DND-41 (cell line): ENCODE data around the gene HCN4.

Experiments used
- ATAC-seq: fragments of 200-7000 bp; cut with Tn5 transposase; 3 replicates; pipeline ENCODE4 v1.9.1; 2021; ENCODE audit warnings: low read depth; ENCODE audit not compliant: insufficient read depth
- DNase-seq: peaks from one replicate; pipeline ENCODE4 v3.0.0-alpha.2; 2020
- H2AFZ ChIP-seq: 2 replicates; pipeline ENCODE4 v1.6.0; 2012; ENCODE audit warnings: low read depth, low read length
- H3K27ac ChIP-seq: 2 replicates; pipeline ENCODE4 v1.5.1; 2012; ENCODE audit warnings: low read length, inconsistent platforms
- H3K27me3 ChIP-seq: fragments of 200-600 bp; sonication (generic); 2 replicates; pipeline ENCODE4 v1.6.0; 2012; ENCODE audit warnings: low read length, mild to moderate bottlenecking, inconsistent platforms; ENCODE audit not compliant: insufficient read depth, poor library complexity
- H3K36me3 ChIP-seq: 2 replicates; pipeline ENCODE4 v1.5.1; 2012; ENCODE audit warnings: low read length, inconsistent platforms; ENCODE audit not compliant: insufficient read depth
- H3K4me1 ChIP-seq: 2 replicates; pipeline ENCODE4 v1.5.1; 2012; ENCODE audit warnings: mild to moderate bottlenecking, low read length; ENCODE audit not compliant: insufficient read depth
- H3K4me2 ChIP-seq: 2 replicates; pipeline ENCODE4 v1.6.0; 2012; ENCODE audit warnings: mild to moderate bottlenecking, moderate library complexity, low read length, inconsistent platforms; ENCODE audit not compliant: insufficient read depth
- H3K4me3 ChIP-seq, 2 experiments: fragments of 200-600 bp in 1 of 2; shearing (Covaris generic) in 1 of 2; 2 replicates each; pipeline ENCODE4 v1.5.1; 2012 to 2016; ENCODE audit warnings: inconsistent platforms in 2 of 2, low read length in 2 of 2, mild to moderate bottlenecking in 2 of 2, low read depth in 1 of 2, moderate library complexity in 1 of 2
- H3K79me2 ChIP-seq: 2 replicates; pipeline ENCODE4 v1.6.0; 2012; ENCODE audit warnings: low read length, inconsistent platforms; ENCODE audit not compliant: insufficient read depth
- H3K9ac ChIP-seq: 2 replicates; pipeline ENCODE4 v1.6.0; 2012; ENCODE audit warnings: low read depth, mild to moderate bottlenecking, inconsistent platforms, low read length, moderate library complexity
- H3K9me3 ChIP-seq: 2 replicates; pipeline ENCODE4 v1.5.1; 2012; ENCODE audit warnings: low read length, moderate library complexity, mild to moderate bottlenecking, inconsistent platforms; ENCODE audit not compliant: insufficient read depth, severe bottlenecking
- H4K20me1 ChIP-seq: 2 replicates; pipeline ENCODE4 v1.6.0; 2012; ENCODE audit warnings: low read length; ENCODE audit not compliant: insufficient read depth
- CTCF ChIP-seq: IDR thresholded peaks from 2 replicates; pipeline ENCODE4 v1.5.1; 2012; ENCODE audit warnings: borderline replicate concordance, low read length, moderate library complexity, mild to moderate bottlenecking; ENCODE audit not compliant: poor library complexity, severe bottlenecking; ENCODE audit errors: extremely low read depth
- EZH2 ChIP-seq: IDR thresholded peaks from 3 replicates; pipeline ENCODE4 v1.6.1; 2012; ENCODE audit warnings: borderline replicate concordance, low read depth, mild to moderate bottlenecking, moderate library complexity, low read length, inconsistent platforms; ENCODE audit not compliant: severe bottlenecking

Gene HCN4

GRCh38 chr15:73284090-73284716, 84.6 kb downstream of the HCN4 start:
- Histone ChIP-seq H2AFZ (no peak overlapping the region), H3K27ac (no peak overlapping the region), H3K4me1 (no peaks in the 10 kb centered on the region), H3K4me3 (no peak overlapping the region), H3K9me3 (no peaks in the 10 kb centered on the region), H3K79me2 (no peaks in the 10 kb centered on the region), H4K20me1 (no peaks in the 10 kb centered on the region), H3K4me2 (no peak overlapping the region), H3K36me3 (no peaks in the 10 kb centered on the region), H3K27me3 (no peaks in the 10 kb centered on the region), H3K9ac (no peak overlapping the region)
- peak; percentile 35 for TF ChIP-seq CTCF
- no peak for TF ChIP-seq EZH2
- ATAC-seq: no peak
- DNase-seq: no peak

GRCh38 chr15:73283366-73283962, 85.3 kb downstream of the HCN4 start:
- TF ChIP-seq EZH2 (no peak), CTCF (no peak)
- no peaks in the 10 kb centered on the region for H3K4me1 ChIP-seq
- H3K4me2 ChIP-seq: no peak overlapping the region
- no peak for ATAC-seq
- H4K20me1 ChIP-seq: no peaks in the 10 kb centered on the region
- no peaks in the 10 kb centered on the region for H3K9me3 ChIP-seq
- H3K36me3 ChIP-seq: no peaks in the 10 kb centered on the region
- H3K9ac ChIP-seq: no peak overlapping the region
- DNase-seq: no peak
- H3K4me3 ChIP-seq: no peak overlapping the region
- H3K79me2 ChIP-seq: no peaks in the 10 kb centered on the region
- no peak overlapping the region for H2AFZ ChIP-seq
- no peaks in the 10 kb centered on the region for H3K27me3 ChIP-seq
- H3K27ac ChIP-seq: no peak overlapping the region

- H2AFZ ChIP-seq: no peak overlapping the region
- H3K36me3 ChIP-seq: no peaks in the 10 kb centered on the region
- no peak overlapping the region for H3K9ac ChIP-seq
Observed at GRCh38 chr15:73282567-73283365, 86.0 kb downstream of the HCN4 start.

More at GRCh38 chr15:73282567-73283365, 86.0 kb downstream of the HCN4 start:
- H3K79me2 ChIP-seq: no peaks in the 10 kb centered on the region
- DNase-seq (no peak), ATAC-seq (no peak)
- no peaks in the 10 kb centered on the region for H3K4me1 ChIP-seq
- H3K27ac ChIP-seq: no peak overlapping the region
- no peak overlapping the region for H3K4me2 ChIP-seq
- no peak for TF ChIP-seq CTCF
- no peak for TF ChIP-seq EZH2
- no peaks in the 10 kb centered on the region for H3K27me3 ChIP-seq
- H3K4me3 ChIP-seq: no peak overlapping the region
- H4K20me1 ChIP-seq: no peaks in the 10 kb centered on the region
- no peaks in the 10 kb centered on the region for H3K9me3 ChIP-seq
